ENCODE results near the gene RASL12. TPM values are rescaled to one million over a fixed set of nuclear protein-coding genes. Genes with fewer than 3 reads are reported as not detected.

Gene RASL12
- total and polyA plus RNA-seq, 2 of the 8 experiments (the other 6 are each of a cell fraction or from before 2014, with no cell fraction given): 9.5 to 10.3 TPM

DNA sequence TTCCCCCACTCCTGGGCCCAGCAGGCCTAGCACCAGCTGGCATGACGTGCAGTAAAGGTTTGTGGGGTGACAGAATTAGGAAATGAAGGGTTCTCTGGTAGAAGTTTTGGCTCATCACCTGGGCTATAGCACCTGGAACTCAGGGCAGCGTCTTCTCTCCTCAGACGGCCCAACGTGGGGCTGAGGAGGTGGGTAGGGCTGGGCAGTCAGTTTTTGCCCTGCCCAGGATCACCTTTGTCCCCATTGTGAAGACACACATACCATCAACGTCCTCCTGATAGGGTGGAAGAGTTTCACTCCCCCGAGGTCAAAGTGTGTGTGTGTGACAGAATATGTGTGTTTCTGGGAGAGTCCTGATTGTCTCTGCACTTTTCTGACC is 20.8 kb upstream of the RASL12 start:
- WGBS, 2 experiments (ENCODE audit: extremely low coverage in 1 of 2, insufficient coverage in 1 of 2, insufficient read length in 1 of 2, insufficient replicate concordance in 2 of 2, low coverage in 1 of 2, low lambda C conversion rate in 2 of 2, missing lambda C conversion rate in 1 of 2): 88% methylated on average over 6 of the region's 6 CpGs; no CpG with 5 or more reads in 1 of the 2 experiments
- no peak overlapping the region for H2BK12ac ChIP-seq (ENCODE audit: low read depth, low read length)
- no peak overlapping the region for H3K23ac ChIP-seq (ENCODE audit: insufficient read length)
- H4K91ac ChIP-seq (replicated peaks; ENCODE audit: insufficient read length, low read length): no peak overlapping the region
- no peak overlapping the region for H3K27ac ChIP-seq (ENCODE audit: low read depth, low read length)
- H3K14ac ChIP-seq (ENCODE audit: insufficient read length): no peak overlapping the region
- no peak overlapping the region for H2BK120ac ChIP-seq (replicated peaks; ENCODE audit: low read depth, low read length)
- no peak overlapping the region for H3K4ac ChIP-seq (replicated peaks; ENCODE audit: insufficient read length, low read depth, low read length)
- no peaks in the 10 kb centered on the region for H3K23me2 ChIP-seq (ENCODE audit: low read depth, low read length)
- no peak overlapping the region for H3K18ac ChIP-seq (ENCODE audit: extremely low read depth, low read length)
- H3K27me3 ChIP-seq (replicated peaks in 1 of 4; ENCODE audit: control insufficient read depth in 3 of 4, extremely low read depth in 1 of 4, insufficient read depth in 3 of 4, low read length in 3 of 4): no peaks in the 10 kb centered on the region; a peak in 1 of 7 replicates
- H3K4me3 ChIP-seq (ENCODE audit: extremely low read depth in 1 of 4, insufficient read depth in 2 of 4, low read depth in 3 of 4, low read length in 4 of 4): no peak overlapping the region
- ChIA-PET POLR2A (ENCODE audit: partially characterized antibody) (interaction anchor here (0.8 to 14.5 kb wide), 6 partner anchors 11 to 216 kb away, joined by 3 to 93 read pairs (median 4); partner anchors contain the start of genes RASL12 and RNU5B-1), CTCF (ENCODE audit: partially characterized antibody) (interaction anchor here (0.9 to 32.9 kb wide), 6 partner anchors 7 to 34 kb away, joined by 4 to 1213 read pairs (median 26); partner anchors contain the start of genes KBTBD13, RASL12, SLC51B and UBAP1L)
- no peaks in the 10 kb centered on the region for H4K20me1 ChIP-seq (replicated peaks in 1 of 2; ENCODE audit: control insufficient read depth in 1 of 2, insufficient read depth in 2 of 2, low read length in 2 of 2)
- no peak overlapping the region for H3K9ac ChIP-seq (replicated peaks in 1 of 4; ENCODE audit: extremely low read depth in 1 of 4, low read depth in 3 of 4, low read length in 3 of 4)
- no peak overlapping the region for H3K56ac ChIP-seq (replicated peaks; ENCODE audit: insufficient read length, low read depth, low read length)
- H2BK15ac ChIP-seq (ENCODE audit: low read length): no peak overlapping the region
- H3K9me3 ChIP-seq (ENCODE audit: insufficient read depth in 2 of 2, low read depth in 1 of 2, low read length in 1 of 2): no peaks in the 10 kb centered on the region
- no peak overlapping the region for H2BK20ac ChIP-seq (ENCODE audit: low read length)
- H2BK5ac ChIP-seq (ENCODE audit: low read depth, low read length): no peak overlapping the region
- no peak overlapping the region for H2AFZ ChIP-seq (ENCODE audit: low read length)
- no peak for DNase-seq (ENCODE audit: low read depth in 1 of 2, low spot score in 2 of 2)
- H3K79me2 ChIP-seq (ENCODE audit: control insufficient read depth in 1 of 2, insufficient read depth in 2 of 2, low read length in 2 of 2): no peaks in the 10 kb centered on the region
- TF ChIP-seq YY1 (IDR thresholded peaks at IDR 0.05; ENCODE audit: low read depth, low read length) (no peak), EZH2 (IDR thresholded peaks at IDR 0.05; ENCODE audit: low read depth, low read length, severe bottlenecking) (no peak), GTF2F1 (IDR thresholded peaks at IDR 0.05; ENCODE audit: borderline replicate concordance, low read depth, low read length) (no peak), ATF3 (IDR thresholded peaks at IDR 0.05; ENCODE audit: insufficient read depth, low read depth, low read length) (no peak), CBX5 (IDR thresholded peaks at IDR 0.05; ENCODE audit: low read depth, low read length) (no peak), HDAC2 (IDR thresholded peaks at IDR 0.05; ENCODE audit: borderline replicate concordance in 1 of 2, low read depth in 2 of 2, low read length in 2 of 2) (no peak), TAF1 (IDR thresholded peaks at IDR 0.05; ENCODE audit: low read depth, low read length) (no peak), CTBP2 (IDR thresholded peaks at IDR 0.05; ENCODE audit: borderline replicate concordance, insufficient read depth, insufficient read length, low read length) (no peak)
- no peak for FAIRE-seq
- no peaks in the 10 kb centered on the region for H3K36me3 ChIP-seq (ENCODE audit: control insufficient read depth in 2 of 4, insufficient read depth in 4 of 4, low read length in 3 of 4)
- H2AK5ac ChIP-seq (ENCODE audit: low read depth, low read length): no peak overlapping the region; the same call in 1 of the 2 replicates
- H4K8ac ChIP-seq (ENCODE audit: extremely low read depth, insufficient read depth, low read length): no peak overlapping the region; the same call in 1 of the 2 replicates
- no peak overlapping the region for H3K4me2 ChIP-seq (ENCODE audit: insufficient read depth in 1 of 2, low read depth in 2 of 2, low read length in 2 of 2)
- no peak overlapping the region for H4K5ac ChIP-seq (ENCODE audit: insufficient read length, low read depth, low read length)
- no peaks in the 10 kb centered on the region for H3K79me1 ChIP-seq (ENCODE audit: low read depth, low read length)
- peaks cover 4 to 18% (median 11%) of the 10 kb centered on the region in 4 experiments for H3K4me1 ChIP-seq (replicated peaks in 1 of 4; ENCODE audit: control insufficient read depth in 3 of 4, insufficient read depth in 4 of 4, low read length in 3 of 4)
